SW480 (cell line): ENCODE results near the gene LRP1.

ENCODE experiments used
- DNase-seq: peaks from one replicate; pipeline ENCODE4 v3.0.0-alpha.2; 2016; ENCODE audit warnings: low spot score

LRP1 gene

GRCh38 chr12:57194253-57194652 is 66.0 kb downstream of the LRP1 start:
- no peak for DNase-seq

- no peak for DNase-seq
Measured at GRCh38 chr12:57195186-57195585, 66.9 kb downstream of the LRP1 start.

- DNase-seq, result peak; percentile 78
Measured at GRCh38 chr12:57195611-57196371, 67.5 kb downstream of the LRP1 start.

GRCh38 chr12:57196439-57196838 is 68.2 kb downstream of the LRP1 start:
- no peak for DNase-seq

GRCh38 chr12:57196956-57197355 is 68.7 kb downstream of the LRP1 start:
- DNase-seq, result no peak

- no peak for DNase-seq
Measured at GRCh38 chr12:57198329-57198728, 70.0 kb downstream of the LRP1 start.

- DNase-seq, result no peak
Measured at GRCh38 chr12:57199191-57199590, 70.9 kb downstream of the LRP1 start.

- DNase-seq, result no peak
Measured at GRCh38 chr12:57200497-57200896, 72.2 kb downstream of the LRP1 start.

- DNase-seq, result no peak
Measured at GRCh38 chr12:57201219-57201618, 72.9 kb downstream of the LRP1 start.

GRCh38 chr12:57201631-57202030 is 73.3 kb downstream of the LRP1 start:
- DNase-seq, result no peak

GRCh38 chr12:57202321-57202720 is 74.0 kb downstream of the LRP1 start:
- no peak for DNase-seq

- DNase-seq, result no peak
Measured at GRCh38 chr12:57203201-57203600, 74.9 kb downstream of the LRP1 start.

- DNase-seq, result no peak
Measured at GRCh38 chr12:57203791-57204190, 75.5 kb downstream of the LRP1 start.

GRCh38 chr12:57204454-57204853 is 76.2 kb downstream of the LRP1 start:
- DNase-seq, result no peak

GRCh38 chr12:57205186-57205585 is 76.9 kb downstream of the LRP1 start:
- no peak for DNase-seq

- DNase-seq, result no peak
Measured at GRCh38 chr12:57205931-57206330, 77.6 kb downstream of the LRP1 start.

GRCh38 chr12:57207731-57208630 is 79.7 kb downstream of the LRP1 start:
- no peak for DNase-seq

- DNase-seq, result no peak
Measured at GRCh38 chr12:57208631-57209282, 80.5 kb downstream of the LRP1 start.

GRCh38 chr12:57209916-57210315 is 81.6 kb downstream of the LRP1 start:
- DNase-seq, result no peak

GRCh38 chr12:57210461-57210860 is 82.2 kb downstream of the LRP1 start:
- no peak for DNase-seq

- DNase-seq, result peak; percentile 43
Measured at GRCh38 chr12:57210926-57211692, 82.8 kb downstream of the LRP1 start.
